ENCODE measurements around the gene VPS52.

Gene VPS52

GRCh38 chr6:33207552-33208090, 64.1 kb downstream of the VPS52 start:
- no peak for DNase-seq

DNA sequence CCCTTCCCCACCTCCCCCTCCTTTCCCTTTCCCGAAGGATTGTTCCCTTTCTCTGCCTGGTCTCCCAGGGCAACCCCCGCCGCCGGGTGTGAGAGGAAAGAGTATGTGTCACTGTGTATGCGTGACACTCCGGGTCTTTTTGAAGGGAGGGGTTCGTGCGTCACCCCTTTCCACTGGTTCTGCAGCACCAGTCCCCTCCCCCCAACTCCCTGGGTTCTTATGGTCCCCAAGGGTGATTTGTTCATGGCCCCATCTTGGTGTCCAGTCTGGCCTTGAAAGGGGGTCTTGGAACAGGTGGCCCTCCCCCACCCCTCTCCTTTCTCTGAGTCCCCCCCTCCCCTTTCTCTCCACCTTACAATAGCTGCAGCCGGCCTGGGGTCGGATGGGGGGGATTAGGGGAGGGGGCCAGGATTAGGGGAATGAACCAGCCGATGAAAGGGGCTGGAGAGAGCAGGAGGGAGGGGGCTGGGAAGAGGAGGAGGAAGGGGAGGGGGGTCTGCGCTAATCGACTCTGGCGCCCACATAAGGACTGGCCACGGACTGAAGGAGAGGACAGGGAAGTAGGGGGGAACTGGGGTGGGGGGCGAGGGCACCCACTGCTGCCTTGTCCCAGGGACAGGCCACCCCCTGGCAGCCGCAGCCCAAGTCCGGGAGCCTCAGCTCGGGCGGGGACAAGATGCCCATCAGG, 64.7 kb downstream of the VPS52 start:
- no peak for DNase-seq

DNA sequence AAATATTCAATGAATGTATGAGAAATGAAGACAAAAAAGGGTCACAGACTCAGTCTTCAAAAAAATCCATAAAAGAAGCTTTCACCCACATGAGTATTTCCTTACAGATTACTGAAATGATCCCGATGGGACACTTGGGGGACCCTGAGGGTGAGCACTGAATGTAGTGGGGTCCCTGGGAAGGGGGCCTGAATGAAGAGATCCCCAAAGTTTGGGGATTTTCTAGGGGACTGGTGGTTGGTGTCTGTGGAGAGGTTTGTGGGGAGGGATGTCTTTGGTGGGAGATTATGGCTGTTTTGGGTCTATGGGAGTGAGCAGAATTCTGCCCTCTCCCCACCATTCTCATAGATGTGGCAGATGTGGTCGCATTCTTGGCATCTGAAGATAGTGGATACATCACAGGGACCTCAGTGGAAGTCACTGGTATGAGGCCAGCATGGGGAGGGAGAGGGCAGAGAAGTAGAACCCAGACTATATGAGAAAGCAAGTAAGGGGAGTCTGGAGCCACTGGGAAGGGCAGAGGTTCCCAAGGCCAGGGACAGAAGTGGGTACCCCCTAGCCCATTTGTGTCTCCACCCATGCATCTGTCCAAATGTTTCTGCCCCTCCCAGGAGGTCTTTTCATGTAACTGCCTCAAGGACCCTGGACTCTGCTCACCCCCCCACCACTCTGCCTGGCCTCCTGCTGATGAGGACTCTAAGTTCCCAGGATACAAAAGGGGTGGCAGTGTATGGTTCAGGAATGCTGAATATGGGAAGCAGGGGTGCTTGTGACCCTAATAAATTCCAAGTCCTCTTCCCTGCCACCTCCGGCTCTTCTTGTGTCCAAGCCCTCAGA, 65.4 kb downstream of the VPS52 start:
- no peak for DNase-seq

DNA sequence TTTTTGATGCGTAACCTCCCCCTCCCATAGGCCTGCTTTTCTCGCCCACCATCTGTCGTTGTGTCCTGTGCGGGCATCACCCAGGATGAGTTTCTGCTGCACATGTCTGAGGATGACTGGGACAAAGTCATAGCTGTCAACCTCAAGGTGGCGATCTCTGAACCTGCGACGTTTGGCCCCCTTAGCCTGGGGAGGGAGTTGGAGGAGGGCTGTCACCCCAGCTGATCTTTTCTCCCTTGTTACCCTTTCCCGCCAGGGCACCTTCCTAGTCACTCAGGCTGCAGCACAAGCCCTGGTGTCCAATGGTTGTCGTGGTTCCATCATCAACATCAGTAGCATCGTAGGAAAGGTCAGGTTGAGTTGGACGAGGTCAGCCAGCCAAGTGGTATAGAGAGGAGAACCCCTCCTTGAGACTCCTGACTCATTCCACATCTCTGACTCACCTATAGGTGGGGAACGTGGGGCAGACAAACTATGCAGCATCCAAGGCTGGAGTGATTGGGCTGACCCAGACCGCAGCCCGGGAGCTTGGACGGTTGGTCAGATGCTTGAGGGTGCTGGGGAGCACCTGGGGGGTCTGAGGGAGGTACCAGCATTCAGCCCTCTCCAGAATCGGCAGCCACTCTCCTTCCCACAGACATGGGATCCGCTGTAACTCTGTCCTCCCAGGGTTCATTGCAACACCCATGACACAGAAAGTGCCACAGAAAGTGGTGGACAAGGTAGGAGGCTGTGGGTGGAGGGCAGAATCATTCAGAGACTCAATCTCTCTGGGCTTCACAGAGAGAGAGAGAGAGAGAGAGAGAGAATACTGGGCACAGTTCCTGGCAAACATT, 66.3 kb downstream of the VPS52 start:
- DNase-seq: peak; percentile 81

- DNase-seq: peak; percentile 96
Measured at GRCh38 chr6:33204415-33205190, 67.1 kb downstream of the VPS52 start, which contains the start of gene HSD17B8. HSD17B8 (plus strand) TSS chr6:33204655; CDS start chr6:33204669, 14 bp downstream.

DNA sequence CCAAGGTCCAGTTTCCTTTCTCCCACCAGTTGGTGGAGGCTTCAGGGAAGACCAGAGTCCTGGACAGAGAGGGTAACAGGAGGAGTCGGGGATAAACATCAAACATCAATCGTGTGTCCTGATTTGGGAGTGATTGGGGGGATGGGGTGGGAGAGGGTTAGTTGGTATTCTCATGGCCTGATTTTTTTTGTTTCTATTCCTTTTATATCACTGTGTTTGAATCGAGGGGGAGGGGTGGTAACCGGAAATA, 67.6 kb downstream of the VPS52 start:
- no peak for DNase-seq

- no peak for DNase-seq
Measured at GRCh38 chr6:33203443-33204164, 68.1 kb downstream of the VPS52 start.

- no peak for DNase-seq
Measured at GRCh38 chr6:33202799-33203198, 68.9 kb downstream of the VPS52 start.

DNA sequence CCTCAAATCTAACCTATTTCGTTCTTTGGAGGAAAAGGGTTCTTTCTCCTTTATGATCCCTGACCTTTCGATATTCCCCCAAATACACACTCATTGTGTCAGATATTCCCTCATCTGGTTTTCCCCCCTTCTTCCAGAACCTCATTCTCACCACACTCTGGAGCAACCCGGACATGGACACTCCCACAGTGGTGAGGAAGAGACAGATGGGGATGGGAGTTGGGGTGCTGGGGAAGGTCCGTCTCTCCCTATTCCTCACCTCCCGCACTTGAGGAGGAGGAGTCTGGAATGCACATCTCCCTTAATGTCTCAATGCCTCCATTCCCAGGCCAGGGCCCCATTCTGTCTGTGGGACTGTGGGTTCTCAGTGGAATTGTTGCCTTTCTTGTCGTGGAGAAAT, 69.7 kb downstream of the VPS52 start:
- DNase-seq: no peak

- DNase-seq: no peak
Measured at GRCh38 chr6:33201147-33201545, 70.5 kb downstream of the VPS52 start.
